ENCODE measurements around the gene TNNC1. TPM values are rescaled to one million over a fixed set of nuclear protein-coding genes. Genes with fewer than 3 reads are reported as not detected.
A peak's percentile ranks its signal among the peaks of the same experiment; 100 is the strongest.

The TNNC1 gene
- total and polyA plus RNA-seq, 12 donors, result 1.1 to 42.0 (median 6.3) TPM

DNA sequence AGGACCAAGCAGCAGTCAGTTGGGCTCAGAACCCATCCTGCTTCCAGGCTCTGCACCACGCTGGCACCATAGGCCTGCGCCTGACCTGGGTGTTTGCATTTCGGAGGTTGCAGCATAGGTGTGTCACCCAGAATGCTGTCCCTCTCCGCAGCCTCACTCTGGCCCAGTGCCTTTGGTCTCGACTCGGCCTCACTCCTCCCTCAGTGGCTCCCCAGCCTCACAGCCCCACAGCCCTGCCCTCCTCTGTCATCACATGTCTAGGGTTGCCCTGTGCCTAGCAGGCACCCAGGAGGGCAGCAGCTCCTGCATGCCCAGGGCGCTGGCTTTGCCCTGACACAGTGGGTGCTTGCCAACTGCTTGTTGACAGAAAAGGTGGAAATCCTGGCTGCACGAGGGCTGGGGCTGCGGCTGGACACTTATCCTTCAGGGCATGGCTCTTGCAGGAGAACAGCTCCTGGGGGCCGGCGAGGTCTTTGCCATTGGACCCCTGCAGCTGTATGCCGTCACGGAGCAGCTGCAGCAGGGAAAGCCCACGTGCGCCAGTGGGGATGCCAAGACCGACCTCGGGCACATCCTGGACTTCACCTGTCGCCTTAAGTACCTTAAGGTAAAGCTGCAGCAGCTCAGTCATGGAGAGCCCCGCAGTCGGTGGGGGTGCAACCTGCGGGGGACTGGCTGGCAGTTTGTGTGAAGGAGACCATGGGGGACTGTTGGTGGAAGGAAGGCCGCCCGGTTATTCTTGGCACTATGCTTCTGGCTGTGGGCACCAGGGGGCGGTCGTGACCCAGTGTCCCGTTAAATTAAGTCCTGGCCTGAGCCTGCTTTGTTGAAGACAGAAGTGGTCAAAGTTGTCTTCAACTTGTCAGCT lies 17.8 kb upstream of the TNNC1 start:
- Histone ChIP-seq H3K4me1 (replicated peaks in 1 of 2) (peaks cover 0 to 42% of the 10 kb centered on the region in 2 donors), H3K9me3 (replicated peaks in 1 of 3) (no peaks in the 10 kb centered on the region), H3K27ac (peak overlapping the region in 2 of 5 donors; percentile 13 to 42), H3K4me3 (no peak overlapping the region), H3K27me3 (no peaks in the 10 kb centered on the region), H3K36me3 (replicated peaks in 1 of 2) (peaks cover 0 to 59% of the 10 kb centered on the region in 2 donors)
- TF ChIP-seq, protein P1, sequence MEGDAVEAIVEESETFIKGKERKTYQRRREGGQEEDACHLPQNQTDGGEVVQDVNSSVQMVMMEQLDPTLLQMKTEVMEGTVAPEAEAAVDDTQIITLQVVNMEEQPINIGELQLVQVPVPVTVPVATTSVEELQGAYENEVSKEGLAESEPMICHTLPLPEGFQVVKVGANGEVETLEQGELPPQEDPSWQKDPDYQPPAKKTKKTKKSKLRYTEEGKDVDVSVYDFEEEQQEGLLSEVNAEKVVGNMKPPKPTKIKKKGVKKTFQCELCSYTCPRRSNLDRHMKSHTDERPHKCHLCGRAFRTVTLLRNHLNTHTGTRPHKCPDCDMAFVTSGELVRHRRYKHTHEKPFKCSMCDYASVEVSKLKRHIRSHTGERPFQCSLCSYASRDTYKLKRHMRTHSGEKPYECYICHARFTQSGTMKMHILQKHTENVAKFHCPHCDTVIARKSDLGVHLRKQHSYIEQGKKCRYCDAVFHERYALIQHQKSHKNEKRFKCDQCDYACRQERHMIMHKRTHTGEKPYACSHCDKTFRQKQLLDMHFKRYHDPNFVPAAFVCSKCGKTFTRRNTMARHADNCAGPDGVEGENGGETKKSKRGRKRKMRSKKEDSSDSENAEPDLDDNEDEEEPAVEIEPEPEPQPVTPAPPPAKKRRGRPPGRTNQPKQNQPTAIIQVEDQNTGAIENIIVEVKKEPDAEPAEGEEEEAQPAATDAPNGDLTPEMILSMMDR (IDR thresholded peaks at IDR 0.05), result peak; percentile 65 to 86 (median 76)
- no peak for TF ChIP-seq POLR2A (IDR thresholded peaks at IDR 0.05)
- peak; percentile 72 to 94 (median 83) for DNase-seq
- intact Hi-C loops (cut with DNase I), result loop anchor here (5.0 to 10.0 kb wide), 3 partner anchors 61 to 223 kb away; partner anchors contain the start of gene NT5DC2 (in 1 of the 2)
- WGBS, 4 donors, result 34 to 53% (median 47%) methylated on average over 12 to 26 of the region's 26 CpGs

DNA sequence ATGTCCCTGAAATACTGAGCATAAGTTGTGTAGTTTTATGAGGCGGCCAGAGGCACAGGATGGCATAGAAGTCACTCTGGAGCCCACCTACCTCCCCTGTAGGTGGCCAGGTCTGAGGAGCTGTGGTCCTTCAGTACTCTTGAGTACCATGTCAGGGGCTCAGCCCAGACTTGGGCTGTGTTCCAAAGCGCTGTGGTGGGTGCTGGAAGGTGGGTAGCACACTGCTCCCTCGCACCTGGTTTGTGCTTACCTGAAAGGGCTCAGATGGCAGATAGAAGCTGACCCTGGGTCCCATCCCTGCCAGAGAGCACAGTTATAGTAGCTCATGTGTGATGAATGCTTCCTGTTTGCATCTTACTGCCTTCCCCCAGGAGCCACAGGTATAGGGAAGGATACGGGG lies 17.1 kb upstream of the TNNC1 start:
- no peak for DNase-seq
- Histone ChIP-seq H3K9me3 (replicated peaks in 1 of 3) (no peaks in the 10 kb centered on the region), H3K27ac (peak overlapping the region in 2 of 5 donors; percentile 13 to 42), H3K36me3 (replicated peaks in 1 of 2) (peaks cover 0 to 53% of the 10 kb centered on the region in 2 donors), H3K27me3 (no peaks in the 10 kb centered on the region), H3K4me3 (no peak overlapping the region), H3K4me1 (replicated peaks in 1 of 2) (peaks cover 0 to 44% of the 10 kb centered on the region in 2 donors)
- intact Hi-C loops (cut with DNase I), result loop anchor here (5.0 to 10.0 kb wide), 3 partner anchors 61 to 224 kb away; partner anchors contain the start of gene NT5DC2 (in 1 of the 2)
- TF ChIP-seq, protein P1 (IDR thresholded peaks at IDR 0.05), result no peak
- no peak for TF ChIP-seq POLR2A (IDR thresholded peaks at IDR 0.05)
- 90 to 100% (median 98%) methylated on average over 2 to 4 of the region's 4 CpGs for WGBS, 4 donors

DNA sequence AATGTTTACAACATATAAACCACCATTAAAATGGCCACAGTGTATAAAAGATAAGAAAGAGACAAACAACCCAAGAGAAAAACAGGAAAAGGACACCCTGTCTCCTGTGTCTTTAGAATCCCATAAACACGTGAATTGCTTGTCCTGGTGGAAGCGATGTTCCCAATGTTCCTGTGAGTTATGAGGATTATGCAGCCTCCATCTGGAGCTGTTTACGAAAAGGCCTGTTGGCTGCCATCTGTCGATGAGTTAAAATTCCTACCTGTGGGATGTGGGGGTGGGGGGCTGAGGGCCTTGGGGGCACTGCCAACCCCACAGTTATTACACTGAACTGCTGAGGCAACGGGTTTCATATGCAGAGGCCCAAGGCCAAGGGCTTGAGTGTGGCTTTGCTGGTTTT lies 15.2 kb upstream of the TNNC1 start:
- H3K9me3 ChIP-seq (replicated peaks in 1 of 3), result no peaks in the 10 kb centered on the region
- no peak for DNase-seq
- no peaks in the 10 kb centered on the region for H3K27me3 ChIP-seq
- intact Hi-C loops (cut with DNase I), result no loop called here
- no peak overlapping the region for H3K4me3 ChIP-seq
- H3K36me3 ChIP-seq (replicated peaks in 1 of 2), result peaks cover 0 to 48% of the 10 kb centered on the region in 2 donors
- peak overlapping the region in 1 of 5 donors; percentile 43 for H3K27ac ChIP-seq
- TF ChIP-seq, protein P1 (IDR thresholded peaks at IDR 0.05), result no peak
- no peak for TF ChIP-seq POLR2A (IDR thresholded peaks at IDR 0.05)
- H3K4me1 ChIP-seq (replicated peaks in 1 of 2), result peaks cover 0 to 49% of the 10 kb centered on the region in 2 donors
- 36 to 57% (median 54%) methylated on average over 5 of the region's 5 CpGs for WGBS, 4 donors

DNA sequence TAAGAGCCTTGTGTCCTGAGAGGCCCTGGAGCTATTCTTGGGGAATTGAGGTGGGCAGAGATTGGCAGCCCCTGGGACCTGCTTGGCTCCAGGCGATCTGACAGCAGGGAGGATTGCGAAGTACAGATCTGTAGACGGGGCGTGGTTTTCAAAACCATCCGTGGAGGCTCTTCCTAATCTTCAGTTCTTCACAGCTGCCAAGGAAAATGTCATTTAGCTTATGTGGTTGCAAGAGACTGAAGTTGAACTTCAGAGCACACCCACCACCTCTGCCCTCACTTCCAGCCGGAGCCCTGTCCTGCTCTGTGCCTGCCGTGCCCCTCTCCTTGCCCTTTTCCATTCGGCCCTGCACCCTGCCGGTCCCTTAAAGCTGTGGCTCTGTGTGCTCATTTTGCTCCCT lies 14.5 kb upstream of the TNNC1 start:
- TF ChIP-seq, protein P1 (IDR thresholded peaks at IDR 0.05), result no peak
- no peak for TF ChIP-seq POLR2A (IDR thresholded peaks at IDR 0.05)
- Histone ChIP-seq H3K9me3 (replicated peaks in 1 of 3) (no peaks in the 10 kb centered on the region), H3K27me3 (no peaks in the 10 kb centered on the region), H3K4me3 (no peak overlapping the region), H3K4me1 (replicated peaks in 1 of 2) (peaks cover 0 to 49% of the 10 kb centered on the region in 2 donors), H3K36me3 (replicated peaks in 1 of 2) (peaks cover 0 to 41% of the 10 kb centered on the region in 2 donors), H3K27ac (peak overlapping the region in 2 of 5 donors; percentile 43 to 50)
- DNase-seq, result peak in 2 of 7 donors; percentile 39 to 42
- intact Hi-C loops (cut with DNase I), result no loop called here
- 24 to 39% (median 37%) methylated on average over 9 of the region's 9 CpGs for WGBS, 4 donors

All from adrenal gland (tissue), 12 donors.